Stimulated activated naive CD8-positive, alpha-beta T cell treated with anti-CD3 and anti-CD28 coated beads, Interleukin-15, Interleukin-2, amounts not matched to agents 100 ng/mL and 50 ng/mL, for 24 hours (primary cell): Measurements from ENCODE around the gene CNTD1.
A peak's percentile ranks its signal among the peaks of the same experiment; 100 is the strongest.
"Not testable (repeated sequence)": the region's sequence is repeated elsewhere in the genome, so short reads cannot be mapped to it uniquely, and the experiment has no call there.

Experiments used
- H3K27ac Mint-ChIP-seq: one replicate; pipeline ENCODE4 v1.8.0; 2021; ENCODE audit warnings: mild to moderate bottlenecking, mixed read lengths
- H3K27me3 Mint-ChIP-seq: one replicate; pipeline ENCODE4 v1.8.0; 2021; ENCODE audit warnings: mixed read lengths
- H3K36me3 Mint-ChIP-seq: one replicate; pipeline ENCODE4 v1.8.0; 2021; ENCODE audit warnings: low read depth, mixed read lengths
- H3K4me1 Mint-ChIP-seq: one replicate; pipeline ENCODE4 v1.8.0; 2021; ENCODE audit warnings: low read depth, mixed read lengths
- H3K4me3 Mint-ChIP-seq: one replicate; pipeline ENCODE4 v1.8.0; 2021; ENCODE audit warnings: mild to moderate bottlenecking, mixed read lengths
- H3K9me3 Mint-ChIP-seq: one replicate; pipeline ENCODE4 v1.8.0; 2021; ENCODE audit warnings: mixed read lengths

The CNTD1 gene, protein sequence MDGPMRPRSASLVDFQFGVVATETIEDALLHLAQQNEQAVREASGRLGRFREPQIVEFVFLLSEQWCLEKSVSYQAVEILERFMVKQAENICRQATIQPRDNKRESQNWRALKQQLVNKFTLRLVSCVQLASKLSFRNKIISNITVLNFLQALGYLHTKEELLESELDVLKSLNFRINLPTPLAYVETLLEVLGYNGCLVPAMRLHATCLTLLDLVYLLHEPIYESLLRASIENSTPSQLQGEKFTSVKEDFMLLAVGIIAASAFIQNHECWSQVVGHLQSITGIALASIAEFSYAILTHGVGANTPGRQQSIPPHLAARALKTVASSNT

DNA sequence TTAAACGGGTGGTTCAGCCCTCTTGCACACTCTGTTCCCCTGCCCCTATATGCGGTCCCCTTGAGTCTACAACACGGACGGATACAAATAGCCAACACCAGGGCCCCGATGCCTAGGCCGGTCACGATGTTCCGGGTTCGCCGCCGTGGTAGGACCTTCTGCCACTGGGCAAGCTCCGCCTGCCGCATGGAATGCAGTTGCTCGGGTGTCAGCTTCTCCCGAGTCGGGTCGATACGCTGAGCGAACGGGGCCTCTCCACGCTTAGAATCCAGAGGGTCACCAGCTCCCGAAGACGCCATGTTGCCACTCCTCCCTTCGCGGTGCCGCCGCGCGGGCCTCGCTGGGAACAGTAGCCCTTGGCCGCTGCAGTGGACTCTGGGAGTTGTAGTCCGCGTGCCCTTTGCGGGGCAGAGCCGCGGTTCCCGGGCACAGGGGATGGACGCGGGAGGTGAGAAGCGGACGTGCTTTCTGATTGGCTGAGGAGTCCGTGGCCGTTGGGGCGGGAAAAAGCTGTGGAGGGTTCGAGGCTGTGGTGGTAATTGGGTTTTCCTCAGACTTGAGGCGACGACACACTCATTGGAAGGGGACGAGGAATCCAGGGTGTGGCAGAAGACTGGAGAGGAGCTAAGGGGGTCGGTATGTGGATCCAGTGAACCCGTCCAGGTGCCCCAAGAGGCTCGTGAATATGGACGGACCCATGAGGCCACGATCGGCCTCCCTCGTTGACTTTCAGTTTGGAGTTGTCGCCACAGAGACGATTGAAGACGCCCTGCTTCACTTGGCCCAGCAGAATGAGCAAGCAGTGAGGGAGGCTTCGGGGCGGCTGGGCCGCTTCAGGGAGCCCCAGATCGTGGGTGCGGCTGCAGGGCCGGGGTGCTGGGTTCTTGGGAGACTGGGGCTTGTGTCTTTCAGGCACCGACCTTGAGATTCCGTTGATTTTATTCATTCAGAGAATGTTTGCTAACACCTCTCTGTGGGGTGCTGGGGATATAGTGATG is at the start of gene CNTD1, which contains the start of gene COA3:
Gene CNTD1 (plus strand): TSS at position 479 of the 998 bp plus-strand sequence. CDS start 207 bp downstream, at position 686.
Gene COA3 (minus strand): TSS at position 322 of the 998 bp plus-strand sequence. CDS start 23 bp downstream, at position 299.
- peaks cover 3% of the 10 kb centered on the region for H3K9me3 Mint-ChIP-seq
- peaks cover 10% of the 10 kb centered on the region for H3K27me3 Mint-ChIP-seq
- H3K4me1 Mint-ChIP-seq, result peaks cover 21% of the 10 kb centered on the region
- peak within 1 kb of the TSS; percentile 47 for H3K27ac Mint-ChIP-seq
- peaks cover 8% of the 10 kb centered on the region for H3K36me3 Mint-ChIP-seq
- peak within 1 kb of the TSS; percentile 90 for H3K4me3 Mint-ChIP-seq

DNA sequence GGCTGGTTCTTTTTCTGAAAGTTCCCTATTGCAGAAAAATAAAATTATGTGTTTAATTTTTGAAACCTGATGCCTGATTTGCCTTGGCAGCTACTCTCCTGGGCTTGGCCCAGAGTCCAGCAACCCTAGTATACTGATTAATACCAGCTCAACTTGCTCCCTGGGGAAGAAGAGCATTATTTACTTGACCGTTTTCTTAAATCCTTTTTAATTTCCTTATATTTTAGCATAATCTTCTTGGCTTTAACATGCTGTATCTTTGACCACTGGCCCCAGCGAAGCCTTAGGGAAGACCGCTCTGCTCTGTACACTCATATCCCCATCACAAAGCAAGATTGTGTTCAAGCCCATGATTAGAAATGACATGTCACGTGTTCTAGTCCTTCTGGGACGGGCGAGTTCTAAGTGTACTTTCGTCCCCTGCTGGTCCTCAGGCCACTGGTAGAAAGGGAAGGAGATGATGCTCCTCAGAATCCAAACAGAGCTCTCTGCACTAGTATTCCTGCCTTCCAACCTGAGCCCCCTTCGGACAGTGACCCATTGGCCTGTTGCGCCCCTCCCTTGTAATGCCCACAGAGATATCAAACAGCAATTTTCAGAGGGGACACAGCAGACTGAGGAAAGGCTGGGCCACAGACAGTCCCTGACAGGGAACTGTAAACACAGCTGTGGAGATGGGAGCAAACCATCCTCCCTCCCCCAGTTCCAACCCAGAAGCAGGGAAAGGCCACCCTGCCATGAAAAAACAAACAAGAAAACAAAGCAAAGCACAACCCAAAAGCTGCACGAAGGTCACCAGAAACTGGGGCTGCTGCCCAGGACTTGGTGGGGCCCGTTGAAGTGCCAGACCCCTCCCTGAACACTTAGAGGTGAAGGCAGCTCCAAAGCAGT is 49.5 kb upstream of the CNTD1 start:
- H3K27ac Mint-ChIP-seq, result no peak overlapping the region
- no peak overlapping the region for H3K4me3 Mint-ChIP-seq
- H3K27me3 Mint-ChIP-seq, result peaks cover 26% of the 10 kb centered on the region
- peaks cover 7% of the 10 kb centered on the region for H3K4me1 Mint-ChIP-seq
- no peaks in the 10 kb centered on the region for H3K36me3 Mint-ChIP-seq
- H3K9me3 Mint-ChIP-seq, result no peaks in the 10 kb centered on the region

DNA sequence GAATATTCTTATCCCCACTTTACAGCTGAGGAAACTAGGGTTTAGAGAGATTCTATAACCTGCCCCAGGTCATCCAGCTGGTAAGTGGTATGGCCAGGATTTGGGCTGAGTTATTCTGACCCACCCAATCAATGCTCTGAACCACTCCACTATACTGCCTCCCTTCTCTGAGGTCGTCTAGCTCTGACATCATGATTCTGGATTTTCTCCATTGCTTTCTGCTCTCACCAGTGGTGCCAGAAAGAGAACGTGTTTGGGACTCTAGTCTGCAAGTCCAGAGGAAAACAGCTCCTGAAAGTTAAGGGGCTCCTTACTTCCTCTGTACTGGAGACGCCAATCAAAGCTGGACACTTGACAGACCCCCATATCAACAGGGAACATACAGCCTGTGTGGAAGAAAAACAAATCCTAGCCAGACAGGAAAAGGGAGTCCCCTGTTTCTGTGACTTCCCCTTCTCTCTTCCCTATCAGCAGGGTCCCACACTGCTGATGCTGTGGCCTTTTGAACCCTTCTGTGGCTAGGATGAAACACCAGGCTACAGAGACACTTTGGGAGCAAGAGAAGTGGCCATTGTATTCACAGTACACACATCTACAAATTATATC is 47.8 kb upstream of the CNTD1 start:
- no peaks in the 10 kb centered on the region for H3K4me1 Mint-ChIP-seq
- peaks cover 38% of the 10 kb centered on the region for H3K27me3 Mint-ChIP-seq
- no peak overlapping the region for H3K4me3 Mint-ChIP-seq
- H3K27ac Mint-ChIP-seq, result no peak overlapping the region
- no peaks in the 10 kb centered on the region for H3K36me3 Mint-ChIP-seq
- H3K9me3 Mint-ChIP-seq, result no peaks in the 10 kb centered on the region

DNA sequence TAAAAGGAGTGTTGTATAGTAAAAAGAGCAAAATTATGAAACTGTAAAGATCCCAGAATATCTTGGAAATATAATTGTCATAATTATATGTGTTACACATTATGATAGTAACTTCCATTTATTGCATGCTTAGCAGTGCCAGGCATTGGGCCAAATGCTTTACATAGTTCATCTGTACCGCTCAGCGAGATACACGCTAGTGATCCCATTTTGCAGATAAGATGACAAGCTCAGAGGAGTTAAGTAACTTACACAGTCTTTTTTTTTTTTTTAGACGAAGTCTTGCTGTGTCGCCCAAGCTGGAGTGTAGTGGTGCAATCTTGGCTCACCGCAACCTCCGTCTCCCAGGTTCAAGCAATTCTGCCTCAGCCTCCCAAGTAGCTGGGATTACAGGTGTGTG is 47.0 kb upstream of the CNTD1 start:
- Mint-ChIP-seq H3K9me3 (no peaks in the 10 kb centered on the region), H3K4me3 (no peak overlapping the region), H3K27ac (no peak overlapping the region), H3K4me1 (no peaks in the 10 kb centered on the region), H3K27me3 (peaks cover 39% of the 10 kb centered on the region), H3K36me3 (no peaks in the 10 kb centered on the region)

DNA sequence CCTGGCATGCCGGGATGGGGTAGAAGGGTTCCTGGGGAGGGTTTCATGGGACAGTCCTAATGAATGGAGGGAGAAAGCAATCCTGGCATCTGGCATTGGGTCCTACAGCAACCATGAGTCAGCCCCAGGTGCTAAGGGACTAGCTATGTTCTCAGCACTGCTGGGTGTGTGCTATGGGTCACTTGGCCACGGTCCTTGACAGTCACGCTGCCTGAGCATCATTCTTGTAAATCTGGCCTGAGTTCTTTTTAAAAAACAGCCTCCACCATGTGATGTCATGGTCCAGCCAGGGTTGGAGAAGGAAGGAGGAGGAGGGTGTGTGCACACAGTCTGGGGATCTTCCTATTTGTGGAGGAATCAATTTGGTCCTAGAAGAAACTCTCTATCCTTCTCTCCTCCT is 43.9 kb upstream of the CNTD1 start:
- Mint-ChIP-seq H3K4me3 (no peak overlapping the region), H3K9me3 (no peaks in the 10 kb centered on the region), H3K4me1 (peaks cover 2% of the 10 kb centered on the region), H3K36me3 (no peaks in the 10 kb centered on the region), H3K27ac (no peak overlapping the region), H3K27me3 (peaks cover 51% of the 10 kb centered on the region)

DNA sequence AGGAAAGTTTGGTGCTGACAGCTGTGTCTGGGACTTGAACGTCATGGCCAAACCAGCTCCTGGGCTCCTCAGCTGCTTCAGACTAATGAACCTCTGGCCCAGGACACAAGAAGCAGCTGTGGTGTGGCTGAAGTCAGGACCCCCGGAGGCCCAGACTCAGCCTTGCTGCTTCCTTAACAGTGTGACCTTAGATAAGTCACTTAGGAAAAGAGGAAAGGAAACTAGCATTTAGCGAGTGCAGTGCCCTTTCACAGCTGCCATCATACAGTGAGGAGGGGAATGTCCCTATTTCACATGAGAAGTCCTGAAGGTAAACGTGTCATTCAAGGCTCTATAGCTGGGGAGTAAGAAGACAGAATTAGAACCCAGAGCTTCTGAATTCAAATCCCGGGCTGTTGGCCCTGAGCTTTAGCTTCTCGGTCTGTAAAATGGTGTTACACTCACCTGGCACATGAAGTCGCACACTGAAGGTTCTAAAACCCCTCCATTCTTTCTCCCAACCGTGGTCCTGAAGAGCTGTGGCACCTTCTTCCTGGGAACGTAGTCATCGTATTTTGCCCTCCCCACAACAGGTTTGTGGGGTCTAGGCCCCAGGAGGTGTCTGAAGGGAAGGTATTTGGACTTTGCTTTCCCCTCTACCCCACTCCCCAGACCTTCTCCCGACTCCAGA is 38.5 kb upstream of the CNTD1 start:
- Mint-ChIP-seq H3K4me3 (peak overlapping the region; percentile 51), H3K9me3 (no peaks in the 10 kb centered on the region), H3K27me3 (peaks cover 63% of the 10 kb centered on the region), H3K36me3 (no peaks in the 10 kb centered on the region), H3K27ac (no peak overlapping the region), H3K4me1 (peaks cover 10% of the 10 kb centered on the region)

DNA sequence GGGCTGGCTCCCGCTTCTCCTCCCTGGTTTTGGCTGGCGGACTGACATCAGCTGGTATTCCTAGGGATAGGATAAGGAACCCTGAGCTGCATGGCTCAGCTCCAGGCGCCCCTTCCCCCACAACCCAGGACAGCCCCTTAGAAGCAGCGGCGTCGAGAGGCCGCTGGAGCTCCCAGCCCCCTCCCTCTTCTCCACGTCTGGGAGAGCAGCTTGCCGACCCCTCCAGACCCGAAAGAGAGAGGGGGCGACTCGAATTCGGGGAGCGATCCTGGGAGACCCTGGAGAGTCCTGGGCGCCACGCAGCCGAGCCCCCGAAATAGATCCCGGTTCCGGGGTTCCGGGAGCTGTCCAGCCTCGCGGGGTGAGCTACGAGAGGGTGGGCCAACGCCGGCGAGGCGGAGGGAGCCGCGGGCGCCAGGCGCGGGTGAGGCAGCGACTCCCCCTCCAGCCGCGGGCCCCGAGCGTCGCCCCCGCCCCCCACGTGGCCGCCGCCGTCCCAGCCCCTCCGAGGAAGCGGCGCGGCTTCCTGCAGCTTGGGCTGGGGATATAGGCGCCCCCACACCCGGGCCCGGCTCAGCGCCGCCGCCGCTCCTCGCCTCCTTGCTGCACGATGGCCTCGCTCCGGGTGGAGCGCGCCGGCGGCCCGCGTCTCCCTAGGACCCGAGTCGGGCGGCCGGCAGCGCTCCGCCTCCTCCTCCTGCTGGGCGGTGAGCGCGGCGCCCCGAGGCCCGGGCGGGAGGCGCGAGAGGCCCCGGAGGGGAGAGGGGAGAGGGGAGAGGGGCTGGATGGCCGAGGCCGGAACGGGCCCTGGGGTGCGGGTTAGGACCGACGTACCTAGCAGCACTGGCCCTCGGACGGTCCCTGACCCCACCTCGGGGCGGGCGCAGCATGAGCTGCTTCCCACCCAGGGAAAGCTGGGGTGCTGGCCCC is 37.7 kb upstream of the CNTD1 start, which contains the start of gene RAMP2:
Gene RAMP2 (plus strand): TSS at position 576 of the 930 bp plus-strand sequence. CDS start 35 bp downstream, at position 611.
- Mint-ChIP-seq H3K36me3 (no peaks in the 10 kb centered on the region), H3K27me3 (peaks cover 65% of the 10 kb centered on the region), H3K4me3 (peak within 1 kb of the TSS; percentile 51), H3K4me1 (peaks cover 10% of the 10 kb centered on the region), H3K9me3 (no peaks in the 10 kb centered on the region), H3K27ac (no peak within 1 kb of the TSS)

DNA sequence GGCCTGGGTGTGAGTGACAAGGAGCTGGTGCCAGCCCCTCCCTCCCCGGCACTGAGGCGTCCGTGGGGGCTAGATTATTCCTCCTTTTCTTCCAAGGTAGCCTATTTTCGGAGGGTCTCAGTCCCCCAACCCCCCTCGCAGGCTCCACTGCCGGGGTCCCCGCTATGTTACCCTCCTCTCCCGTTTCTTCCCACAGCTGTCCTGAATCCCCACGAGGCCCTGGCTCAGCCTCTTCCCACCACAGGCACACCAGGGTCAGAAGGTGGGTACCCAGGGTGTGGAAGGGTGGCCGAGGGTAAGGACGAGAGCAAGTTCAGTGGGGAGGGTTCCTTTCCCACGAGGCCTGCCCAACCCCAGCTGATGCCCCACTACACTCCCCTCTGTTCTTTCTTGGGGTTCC is 37.0 kb upstream of the CNTD1 start:
- Mint-ChIP-seq H3K27ac (no peak overlapping the region), H3K4me1 (peaks cover 10% of the 10 kb centered on the region), H3K9me3 (no peaks in the 10 kb centered on the region), H3K36me3 (no peaks in the 10 kb centered on the region), H3K4me3 (no peak overlapping the region), H3K27me3 (peaks cover 60% of the 10 kb centered on the region)

DNA sequence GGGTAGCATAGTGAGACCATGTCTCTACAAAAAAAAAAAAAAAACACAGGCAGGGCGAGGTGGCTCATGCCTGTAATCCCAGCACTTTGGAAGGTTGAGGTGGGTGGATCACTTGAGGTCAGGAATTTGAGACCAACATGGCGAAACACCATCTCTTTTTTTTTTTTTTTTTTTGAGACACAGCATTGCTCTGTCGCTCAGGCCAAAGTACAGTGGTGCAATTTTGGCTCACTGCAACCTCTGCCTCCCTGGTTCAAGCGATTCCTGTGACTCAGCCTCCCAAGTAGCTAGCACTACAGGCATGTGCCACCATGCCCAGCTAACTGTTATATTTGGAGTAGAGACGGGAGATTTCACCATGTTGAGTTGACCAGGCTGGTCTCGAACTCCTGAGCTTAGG is 32.5 kb upstream of the CNTD1 start:
- Mint-ChIP-seq H3K27me3 (peaks cover 45% of the 10 kb centered on the region), H3K27ac (no peak overlapping the region)

DNA sequence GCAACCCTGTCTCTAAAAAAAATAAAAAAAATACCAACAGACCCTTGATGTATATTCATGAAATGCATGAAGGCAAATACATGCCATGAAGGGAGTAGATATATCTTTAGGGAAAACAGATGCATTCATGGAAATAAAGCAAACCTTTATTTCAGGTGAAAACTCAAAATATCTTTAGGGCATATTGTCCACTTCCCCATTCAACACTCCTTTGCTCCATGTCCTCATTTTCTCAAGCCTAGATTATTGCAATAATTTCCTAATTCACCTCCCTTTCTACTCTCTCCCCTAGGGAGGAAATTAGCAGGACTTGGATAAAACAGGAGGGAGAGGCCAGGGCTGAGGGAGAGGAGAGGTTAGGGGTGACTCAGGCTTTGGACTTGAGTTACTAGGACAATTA is 31.1 kb upstream of the CNTD1 start:
- H3K9me3 Mint-ChIP-seq, result no peaks in the 10 kb centered on the region
- no peak overlapping the region for H3K4me3 Mint-ChIP-seq
- peaks cover 36% of the 10 kb centered on the region for H3K27me3 Mint-ChIP-seq
- H3K36me3 Mint-ChIP-seq, result no peaks in the 10 kb centered on the region
- H3K27ac Mint-ChIP-seq, result no peak overlapping the region
- H3K4me1 Mint-ChIP-seq, result peaks cover 6% of the 10 kb centered on the region

More for the DNA sequence above, 32.5 kb upstream of the CNTD1 start:
- Mint-ChIP-seq H3K4me1 (no peaks in the 10 kb centered on the region), H3K36me3 (no peaks in the 10 kb centered on the region), H3K9me3 (no peaks in the 10 kb centered on the region), H3K4me3 (no peak overlapping the region)

DNA sequence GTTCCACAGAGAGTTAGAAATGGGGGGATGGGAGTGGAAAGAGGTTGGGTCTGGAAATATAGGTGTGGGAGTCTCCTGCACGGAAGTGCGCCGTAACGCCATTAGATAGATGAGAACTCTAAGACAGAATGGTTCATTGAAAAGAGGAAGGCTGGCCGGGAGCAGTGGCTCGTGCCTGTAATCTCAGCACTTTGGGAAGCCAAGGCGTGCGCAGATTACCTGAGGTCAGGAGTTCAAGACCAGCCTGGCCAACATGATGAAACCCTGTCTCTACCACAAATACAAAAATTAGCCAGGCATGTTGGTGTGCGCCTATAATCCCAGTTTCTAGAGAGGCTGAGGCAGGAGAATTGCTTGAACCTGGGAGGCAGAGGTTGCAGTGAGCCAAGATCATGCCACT is 30.7 kb upstream of the CNTD1 start:
- Mint-ChIP-seq H3K27me3 (peaks cover 31% of the 10 kb centered on the region), H3K4me1 (peaks cover 10% of the 10 kb centered on the region)
- H3K27ac Mint-ChIP-seq, H3K4me3 Mint-ChIP-seq, H3K9me3 Mint-ChIP-seq, H3K36me3 Mint-ChIP-seq: not testable (repeated sequence)

DNA sequence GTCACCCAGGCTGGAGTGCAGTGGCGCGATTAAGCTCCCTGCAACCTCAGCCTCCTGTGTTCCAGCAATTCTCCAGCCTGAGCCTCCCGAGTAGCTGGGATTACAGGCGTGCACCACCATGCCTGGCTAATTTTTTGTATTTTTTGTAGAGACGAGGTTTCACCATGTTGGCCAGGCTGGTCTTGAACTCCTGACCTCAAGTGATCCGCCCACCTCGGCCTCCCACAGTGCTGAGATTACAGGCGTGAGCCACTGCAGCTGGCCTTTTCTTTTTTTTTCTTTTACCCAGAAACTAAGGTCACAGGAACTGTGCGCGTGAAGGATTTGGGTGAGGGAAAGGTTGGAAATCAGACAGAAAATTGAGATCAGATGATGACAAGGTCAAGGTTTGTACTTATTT is 28.7 kb upstream of the CNTD1 start:
- not testable (repeated sequence) for H3K9me3 Mint-ChIP-seq, H3K4me3 Mint-ChIP-seq, H3K27ac Mint-ChIP-seq, H3K36me3 Mint-ChIP-seq
- Mint-ChIP-seq H3K4me1 (peaks cover 30% of the 10 kb centered on the region), H3K27me3 (peaks cover 20% of the 10 kb centered on the region)

DNA sequence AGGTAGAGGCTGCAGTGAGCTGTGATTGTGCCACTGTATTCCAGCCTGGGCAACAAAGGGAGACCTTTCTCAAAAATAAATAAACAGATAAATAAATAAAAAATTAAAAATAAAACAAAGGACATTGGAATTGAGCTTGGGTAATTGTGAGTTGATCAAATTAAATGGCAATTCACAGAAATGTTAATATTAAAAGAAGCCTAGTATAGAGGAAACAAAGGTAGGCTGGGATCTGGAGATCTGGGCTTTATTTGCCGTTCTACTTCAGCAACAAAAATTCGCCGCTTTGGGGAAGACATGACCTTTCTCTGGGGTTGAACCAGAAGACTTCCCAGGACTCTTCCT is 25.7 kb upstream of the CNTD1 start:
- Mint-ChIP-seq H3K27ac (peak overlapping the region; percentile 96), H3K4me3 (peak overlapping the region; percentile 100), H3K9me3 (no peaks in the 10 kb centered on the region), H3K36me3 (peaks cover 30% of the 10 kb centered on the region), H3K27me3 (peaks cover 6% of the 10 kb centered on the region), H3K4me1 (peaks cover 35% of the 10 kb centered on the region)
